A673 (cell line): ENCODE results near the gene ZNF586. TPM values are rescaled to one million over a fixed set of nuclear protein-coding genes. Genes with fewer than 3 reads are reported as not detected.

ENCODE experiments used
- BruUV-seq: library from RNA; stranded (reverse); fragments of 400-500 nt; replicated peaks from 2 replicates; lab custom pipeline; 2021; lab: Mats Ljungman, UMichigan
- CTCF ChIA-PET: fragments of 300-600 bp; sonication (Branson Sonifier 250); formaldehyde crosslinking; loops from one replicate; lab custom pipeline; 2022; ENCODE audit warnings: antibody characterized with exemption; lab: Charles Lee
- POLR2A ChIA-PET: fragments of 300-600 bp; sonication (Branson Sonifier 250); formaldehyde crosslinking; loops from one replicate; lab custom pipeline; 2022; ENCODE audit warnings: antibody characterized with exemption; ENCODE audit not compliant: low non-redundant PET; lab: Charles Lee
- DNase-seq: peaks from one replicate; pipeline ENCODE4 v3.0.0-alpha.2; 2015; ENCODE audit warnings: low spot score
- H3K27ac ChIP-seq: fragments of 200-600 bp; sonication (generic); 2 replicates; pipeline ENCODE4 v1.5.1; 2016; ENCODE audit warnings: mixed run types, low read depth, mild to moderate bottlenecking, mixed read lengths, antibody characterized with exemption, low read length; ENCODE audit not compliant: poor library complexity, severe bottlenecking
- H3K27me3 ChIP-seq: fragments of 200-600 bp; sonication (generic); replicated peaks from 2 replicates; pipeline ENCODE4 v1.6.1; 2017; ENCODE audit warnings: mixed run types, low read depth, mild to moderate bottlenecking, mixed read lengths, antibody characterized with exemption, low read length; ENCODE audit not compliant: insufficient read depth, poor library complexity
- H3K36me3 ChIP-seq: fragments of 200-600 bp; sonication (generic); 2 replicates; pipeline ENCODE4 v1.6.1; 2016; ENCODE audit warnings: mixed run types, mild to moderate bottlenecking, mixed read lengths, antibody characterized with exemption, low read length; ENCODE audit not compliant: insufficient read depth, poor library complexity, severe bottlenecking
- H3K4me1 ChIP-seq: fragments of 200-600 bp; sonication (generic); 2 replicates; pipeline ENCODE4 v1.6.1; 2017; ENCODE audit warnings: mixed run types, mild to moderate bottlenecking, mixed read lengths, antibody characterized with exemption, low read length; ENCODE audit not compliant: insufficient read depth, poor library complexity, severe bottlenecking
- H3K4me3 ChIP-seq: fragments of 200-600 bp; sonication (generic); 2 replicates; pipeline ENCODE4 v1.5.1; 2016; ENCODE audit warnings: low read depth, mixed run types, mild to moderate bottlenecking, mixed read lengths, low read length; ENCODE audit not compliant: poor library complexity, severe bottlenecking
- H3K9me3 ChIP-seq: fragments of 200-600 bp; sonication (generic); 2 replicates; pipeline ENCODE4 v1.6.1; 2016; ENCODE audit warnings: mixed run types, low read depth, mild to moderate bottlenecking, mixed read lengths, antibody characterized with exemption, low read length; ENCODE audit not compliant: poor library complexity, severe bottlenecking
- CTCF ChIP-seq: fragments of 300-800, 200-600 bp; sonication (generic); conservative IDR thresholded peaks from 2 replicates; pipeline ENCODE4 v1.5.1; 2017; ENCODE audit warnings: low read depth, mild to moderate bottlenecking, antibody characterized with exemption, low read length, moderate library complexity, mixed read lengths
- EZH2 ChIP-seq: fragments of 200-600 bp; sonication (generic); IDR thresholded peaks from 2 replicates; pipeline ENCODE4 v1.6.1; 2017; ENCODE audit warnings: borderline replicate concordance, low read depth, mild to moderate bottlenecking, mixed read lengths, antibody characterized with exemption, low read length; ENCODE audit not compliant: poor library complexity, severe bottlenecking
- intact Hi-C: fragments of 100-400 bp; cut with micrococcal nuclease; formaldehyde crosslinking; loops from one replicate; pipeline ENCODE4 v1.10.0; 2022; ENCODE audit not compliant: unreplicated experiment
- total RNA-seq: library from RNA; stranded (reverse); gene quantifications from 2 replicates; pipeline ENCODE4 v1.2.3, GENCODE V29; 2021

Gene ZNF586
- total RNA-seq, 1 experiment from 2014 or later: 19.5 TPM

DNA sequence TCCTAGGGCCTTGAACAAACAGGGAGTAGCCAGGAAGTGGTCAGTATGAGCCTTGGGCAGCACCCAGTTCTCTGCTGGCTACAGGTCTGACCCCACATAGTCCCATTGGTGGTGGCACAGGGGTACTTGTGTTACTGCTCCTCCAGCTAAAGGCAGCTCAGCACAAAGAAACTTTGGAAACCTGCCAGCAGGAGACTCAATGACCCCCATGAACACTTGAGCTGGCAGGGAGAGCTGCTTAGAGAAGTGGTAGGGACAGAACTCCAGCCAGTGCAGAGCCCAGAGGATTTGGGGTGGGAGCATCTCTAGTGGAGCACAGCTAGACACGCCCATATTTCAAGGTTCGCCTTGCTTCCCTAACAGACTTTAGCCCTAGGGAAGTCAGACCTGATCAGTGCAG lies 10.4 kb upstream of the ZNF586 start:
- Histone ChIP-seq H3K4me1 (no peaks in the 10 kb centered on the region), H3K36me3 (peaks cover 50% of the 10 kb centered on the region), H3K27me3 (no peaks in the 10 kb centered on the region), H3K27ac (no peak overlapping the region), H3K4me3 (no peak overlapping the region), H3K9me3 (peaks cover 27% of the 10 kb centered on the region)
- CTCF ChIA-PET: no interaction called here
- BruUV-seq: no TSS peak
- DNase-seq: no peak
- POLR2A ChIA-PET: no interaction called here
- intact Hi-C loops: no loop called here
- TF ChIP-seq EZH2 (no peak), CTCF (no peak)

DNA sequence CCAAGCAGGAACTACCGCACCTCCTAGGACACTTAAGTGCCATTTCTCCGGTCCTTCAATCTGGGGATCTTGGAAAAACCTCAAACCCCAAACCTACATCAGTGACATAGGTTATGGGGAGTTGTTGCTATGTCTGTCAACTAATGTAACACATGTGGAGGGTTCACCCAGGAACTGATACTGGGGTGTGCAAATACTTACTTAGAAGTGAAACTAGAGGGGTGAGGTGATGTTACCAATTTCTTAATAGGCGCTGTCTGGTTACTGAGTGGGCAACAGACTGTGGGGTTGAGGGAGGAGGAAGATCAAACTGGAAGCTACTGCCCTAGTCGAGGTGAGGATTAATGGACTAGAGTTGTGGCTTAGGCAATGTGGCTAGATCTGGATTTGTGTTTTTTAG lies 1.9 kb downstream of the ZNF586 start:
- ChIA-PET CTCF (no interaction called here), POLR2A (no interaction called here)
- no peak for DNase-seq
- intact Hi-C loops: no loop called here
- H3K4me1 ChIP-seq: no peaks in the 10 kb centered on the region
- H3K27ac ChIP-seq: no peak overlapping the region
- TF ChIP-seq CTCF (no peak), EZH2 (no peak)
- peaks cover 34% of the 10 kb centered on the region for H3K36me3 ChIP-seq
- no peak overlapping the region for H3K4me3 ChIP-seq
- peaks cover 22% of the 10 kb centered on the region for H3K9me3 ChIP-seq
- no peaks in the 10 kb centered on the region for H3K27me3 ChIP-seq
- BruUV-seq: no TSS peak

DNA sequence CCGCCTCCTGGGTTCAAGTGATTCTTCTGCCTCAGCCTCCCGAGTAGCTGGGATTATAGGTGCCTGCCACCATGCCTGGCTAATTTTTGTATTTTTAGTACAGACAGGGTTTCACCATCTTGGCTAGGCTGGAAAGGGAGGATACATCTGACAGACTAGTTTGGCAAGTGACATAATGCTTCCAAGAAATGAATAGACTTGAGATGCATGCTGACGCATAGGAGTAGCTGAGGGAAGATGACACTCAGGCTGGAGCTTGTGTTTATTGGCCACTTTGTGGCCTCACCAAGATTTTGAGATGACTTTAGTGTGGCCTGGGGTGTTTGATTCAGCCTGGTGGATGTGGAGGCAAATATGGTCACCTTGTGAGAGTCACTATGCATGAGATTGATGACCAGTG lies 4.0 kb downstream of the ZNF586 start:
- ChIA-PET POLR2A (no interaction called here), CTCF (no interaction called here)

More for the DNA sequence above, 4.0 kb downstream of the ZNF586 start:
- H3K36me3 ChIP-seq: peaks cover 55% of the 10 kb centered on the region
- intact Hi-C loops: no loop called here
- no peak overlapping the region for H3K4me3 ChIP-seq
- H3K9me3 ChIP-seq: peaks cover 39% of the 10 kb centered on the region
- H3K27me3 ChIP-seq: no peaks in the 10 kb centered on the region
- BruUV-seq: no TSS peak
- TF ChIP-seq CTCF: no peak
- TF ChIP-seq EZH2: no peak
- no peak overlapping the region for H3K27ac ChIP-seq
- no peak for DNase-seq
- H3K4me1 ChIP-seq: no peaks in the 10 kb centered on the region
